Liver (tissue), 9 donors: ENCODE results near the gene PLXDC1. TPM values are rescaled to one million over a fixed set of nuclear protein-coding genes. Genes with fewer than 3 reads are reported as not detected.

ENCODE experiments used
- DNase-seq: peaks from one replicate; pipeline ENCODE4 v3.0.0-alpha.2; 2017; ENCODE audit warnings: low spot score
- H3K27ac ChIP-seq, 2 donors: one replicate each; pipeline ENCODE4 v1.7.0; 2013; ENCODE audit warnings: inconsistent platforms in 2 of 2, low read length in 2 of 2, control low read depth in 1 of 2, low read depth in 1 of 2, mild to moderate bottlenecking in 1 of 2
- H3K27me3 ChIP-seq, 4 donors: one replicate each; pipeline versions ENCODE4 v1.6.1 to v1.7.0; 2013; ENCODE audit warnings: low read length in 3 of 4, inconsistent platforms in 1 of 4, mild to moderate bottlenecking in 1 of 4, moderate library complexity in 1 of 4; ENCODE audit not compliant: control insufficient read depth in 4 of 4, insufficient read depth in 4 of 4
- H3K36me3 ChIP-seq, 4 donors: one replicate each; pipeline versions ENCODE4 v1.6.1 to v1.7.0; 2013; ENCODE audit warnings: low read length in 3 of 4, mild to moderate bottlenecking in 3 of 4, low read depth in 1 of 4, moderate library complexity in 1 of 4; ENCODE audit not compliant: control insufficient read depth in 4 of 4, insufficient read depth in 3 of 4
- H3K4me1 ChIP-seq, 4 donors: one replicate each; pipeline versions ENCODE4 v1.6.1 to v1.7.0; 2013; ENCODE audit warnings: low read length in 3 of 4, mild to moderate bottlenecking in 3 of 4, moderate library complexity in 1 of 4; ENCODE audit not compliant: control insufficient read depth in 4 of 4, insufficient read depth in 4 of 4
- H3K4me3 ChIP-seq, 3 donors: one replicate each; pipeline versions ENCODE4 v1.6.1 to v1.7.0; 2013; ENCODE audit warnings: low read length in 3 of 3, control low read depth in 1 of 3, low read depth in 1 of 3, mild to moderate bottlenecking in 1 of 3
- H3K9ac ChIP-seq, 2 donors: one replicate each; pipeline ENCODE4 v1.7.0; 2013; ENCODE audit warnings: low read length in 2 of 2, mild to moderate bottlenecking in 2 of 2, moderate library complexity in 2 of 2, control low read depth in 1 of 2, low read depth in 1 of 2
- H3K9me3 ChIP-seq, 4 donors: one replicate each; pipeline versions ENCODE4 v1.6.1 to v1.7.0; 2013; ENCODE audit warnings: low read length in 3 of 4; ENCODE audit not compliant: control insufficient read depth in 4 of 4
- ATF3 ChIP-seq: IDR thresholded peaks from 2 replicates; pipeline ENCODE4 v1.6.1; 2016; ENCODE audit warnings: antibody characterized with exemption
- CTCF ChIP-seq: fragments of 150-350 bp; IDR thresholded peaks from 2 replicates; pipeline ENCODE4 v1.5.1; 2017; ENCODE audit warnings: improper control_type of control experiment, low read depth, low read length; ENCODE audit not compliant: missing input control
- EGR1 ChIP-seq, 2 donors: IDR thresholded peaks; 2 replicates each; pipeline ENCODE4 v1.6.1; 2016 to 2018; ENCODE audit warnings: antibody characterized with exemption in 2 of 2, low read depth in 2 of 2
- FOXA1 ChIP-seq: IDR thresholded peaks from 2 replicates; pipeline ENCODE4 v1.6.1; 2016; ENCODE audit warnings: antibody characterized with exemption
- FOXA2 ChIP-seq: IDR thresholded peaks from 2 replicates; pipeline ENCODE4 v1.6.1; 2016; ENCODE audit warnings: antibody characterized with exemption
- GABPA ChIP-seq, 2 donors: IDR thresholded peaks in 1 of 2; conservative IDR thresholded peaks in 1 of 2; 2 replicates each; pipeline ENCODE4 v1.6.1; 2016; ENCODE audit warnings: antibody characterized with exemption in 2 of 2, mild to moderate bottlenecking in 1 of 2, moderate library complexity in 1 of 2
- HNF4A ChIP-seq, 2 donors: conservative IDR thresholded peaks; 2 replicates each; pipeline ENCODE4 v1.6.1; 2016; ENCODE audit warnings: antibody characterized with exemption in 2 of 2, mild to moderate bottlenecking in 2 of 2
- HNF4G ChIP-seq: IDR thresholded peaks from 2 replicates; pipeline ENCODE4 v1.6.1; 2016; ENCODE audit warnings: antibody characterized with exemption
- JUND ChIP-seq, 2 donors: IDR thresholded peaks; 2 replicates each; pipeline ENCODE4 v1.6.1; 2016; ENCODE audit warnings: antibody characterized with exemption in 2 of 2
- MAX ChIP-seq: IDR thresholded peaks from 2 replicates; pipeline ENCODE4 v1.6.1; 2016; ENCODE audit warnings: antibody characterized with exemption
- NR2F2 ChIP-seq: IDR thresholded peaks from 2 replicates; pipeline ENCODE4 v1.6.1; 2016; ENCODE audit warnings: antibody characterized with exemption
- RAD21 ChIP-seq, 2 donors: IDR thresholded peaks; 2 replicates each; pipeline ENCODE4 v1.6.1; 2016; ENCODE audit warnings: antibody characterized with exemption in 2 of 2, mild to moderate bottlenecking in 2 of 2
- REST ChIP-seq: IDR thresholded peaks from 2 replicates; pipeline ENCODE4 v1.6.1; 2016; ENCODE audit warnings: antibody characterized with exemption, mild to moderate bottlenecking
- RXRA ChIP-seq, 2 donors: IDR thresholded peaks; 2 replicates each; pipeline ENCODE4 v1.6.1; 2017 to 2018; ENCODE audit warnings: antibody characterized with exemption in 2 of 2, mild to moderate bottlenecking in 1 of 2
- SP1 ChIP-seq: IDR thresholded peaks from 2 replicates; pipeline ENCODE4 v1.6.1; 2018; ENCODE audit warnings: antibody characterized with exemption, mild to moderate bottlenecking
- TAF1 ChIP-seq: conservative IDR thresholded peaks from 2 replicates; pipeline ENCODE4 v1.6.1; 2016; ENCODE audit warnings: antibody characterized with exemption, mild to moderate bottlenecking
- YY1 ChIP-seq: IDR thresholded peaks from 2 replicates; pipeline ENCODE4 v1.6.1; 2016; ENCODE audit warnings: antibody characterized with exemption, mild to moderate bottlenecking
- ZBTB33 ChIP-seq: IDR thresholded peaks from 2 replicates; pipeline ENCODE4 v1.6.1; 2016; ENCODE audit warnings: antibody characterized with exemption
- WGBS: extraction: QIAGEN DNeasy Blood & Tissue Kit; methylation state at CpG from one replicate; pipeline ENCODE4 v1.1.7; 2013; 5-methylcytosine and 5-hydroxymethylcytosine counted together
- polyA plus RNA-seq, 2 donors: library from polyadenylated mRNA; stranded (reverse) in 1 of 2; unstranded in 1 of 2; fragments of 200-250 nt in 1 of 2; fragments of >200 nt in 1 of 2; fragmentation: Nextera tagmentation in 1 of 2; extraction: Ambion mirVana in 1 of 2; gene quantifications; one replicate each; pipeline versions ENCODE4 v1.2.1 to v1.2.3, GENCODE V29; 2013 to 2015
- total RNA-seq, 2 donors: library from RNA; depleted of rRNA; stranded (reverse); fragments of >200 nt; gene quantifications; one replicate each; pipeline ENCODE4 v1.2.3, GENCODE V29; 2014
- donor health status: healthy.
- donor health status: healthy.
- donor health status: healthy.
- donor health status: healthy.
- donor health status: healthy.

The PLXDC1 gene
- total and polyA plus RNA-seq, 4 donors: 0.14 to 0.84 (median 0.30) TPM

- TF ChIP-seq YY1 (no peak), RAD21 (IDR thresholded peaks at IDR 0.05) (no peak), ATF3 (no peak), TAF1 (no peak), EGR1 (IDR thresholded peaks at IDR 0.05; ENCODE audit: low read depth in 2 of 2) (no peak), REST (no peak), HNF4A (conservative IDR thresholded peaks at IDR 0.05) (no peak), FOXA1 (no peak), ZBTB33 (no peak), FOXA2 (no peak), NR2F2 (no peak), GABPA (IDR thresholded peaks at IDR 0.05 in 1 of 2, conservative IDR thresholded peaks at IDR 0.05 in 1 of 2) (no peak), MAX (no peak), HNF4G (no peak), SP1 (no peak), JUND (IDR thresholded peaks at IDR 0.05) (no peak), CTCF (no peak), RXRA (IDR thresholded peaks at IDR 0.05) (no peak)
- no peaks in the 10 kb centered on the region for H3K27me3 ChIP-seq
- H3K27ac ChIP-seq: no peak overlapping the region
- H3K36me3 ChIP-seq: no peaks in the 10 kb centered on the region
- WGBS: 88% methylated on average over 4 of the region's 4 CpGs
- H3K4me3 ChIP-seq: no peak overlapping the region
- no peak overlapping the region for H3K9ac ChIP-seq
- H3K9me3 ChIP-seq: no peaks in the 10 kb centered on the region
- no peak for DNase-seq
- H3K4me1 ChIP-seq: no peaks in the 10 kb centered on the region
These were observed 79.9 kb downstream of the PLXDC1 start for GRCh38 chr17:39071573-39071972.
